ENCODE data around the gene VAV1. TPM values are rescaled to one million over a fixed set of nuclear protein-coding genes. Genes with fewer than 3 reads are reported as not detected.
A peak's percentile ranks its signal among the peaks of the same experiment; 100 is the strongest.

The VAV1 gene
- total and polyA plus RNA-seq, 9 of the 15 experiments (the other 6 are each of a cell fraction or from before 2014, with no cell fraction given) = 0.46 to 20.1 (median 11.1) TPM

GRCh38 chr19:6753178-6754031, 19.1 kb upstream of the VAV1 start:
- in situ Hi-C loops (cut with MboI) = no loop called here
- BruUV-seq (replicated peaks) = no TSS peak
- POLR2A ChIA-PET = interaction anchor here (0.5 to 1.8 kb wide), 7 partner anchors 10 to 223 kb away, joined by 3 to 11 read pairs (median 3); partner anchors contain the start of genes SH2D3A and TNFSF9
- TF ChIP-seq ZFP36 (IDR thresholded peaks at IDR 0.05; ENCODE audit: low read depth, low read length, partially characterized antibody) (no peak), ZNF639 (CRISPR knock-in tag; conservative IDR thresholded peaks at IDR 0.05 in 1 of 2, IDR thresholded peaks at IDR 0.05 in 1 of 2) (no peak), NCOA4 (IDR thresholded peaks at IDR 0.05; ENCODE audit: partially characterized antibody) (no peak), SRSF7 (optimal IDR thresholded peaks at IDR 0.05; ENCODE audit: low read depth, low read length) (no peak), ZKSCAN1 (IDR thresholded peaks at IDR 0.05; ENCODE audit: low read depth, low read length) (peak; percentile 59; the same call in 1 of the 2 replicates), ZBTB12 (CRISPR knock-in tag; IDR thresholded peaks at IDR 0.05) (no peak), PTTG1 (tag; IDR thresholded peaks at IDR 0.05; ENCODE audit: low read depth) (no peak), TBL1XR1 (IDR thresholded peaks at IDR 0.05; ENCODE audit: low read length in 2 of 2) (no peak), THRB (CRISPR knock-in tag; conservative IDR thresholded peaks at IDR 0.05) (no peak; the same call in 1 of the 2 replicates), KAT8 (IDR thresholded peaks at IDR 0.05; ENCODE audit: low read depth) (no peak), JUND (IDR thresholded peaks at IDR 0.05; ENCODE audit: borderline replicate concordance, low read depth, low read length) (peak; percentile 59), JUND (tag; IDR thresholded peaks at IDR 0.05; ENCODE audit: borderline replicate concordance, low read depth, low read length) (peak; percentile 67; the same call in 1 of the 3 replicates)

More at GRCh38 chr19:6753178-6754031, 19.1 kb upstream of the VAV1 start:
- intact Hi-C loops (cut with micrococcal nuclease) = loop anchor here (1.0 kb wide), 1 partner anchor 16 kb away; the partner anchor contains the start of gene GPR108
- Histone ChIP-seq H2AFZ (ENCODE audit: low read depth, low read length) (peak overlapping the region; percentile 90), H3K9me3 (replicated peaks; ENCODE audit: control insufficient read depth, insufficient read depth, low read depth, low read length) (no peaks in the 10 kb centered on the region), H3K4me2 (ENCODE audit: insufficient read depth, low read length) (peak overlapping the region; percentile 74), H3K9ac (ENCODE audit: insufficient read depth in 1 of 2, low read depth in 2 of 2, low read length in 2 of 2) (peak overlapping the region; percentile 58 to 87; a peak in 3 of 4 replicates), H3K79me2 (ENCODE audit: control insufficient read depth, insufficient read depth, low read length) (no peaks in the 10 kb centered on the region), H3K27me3 (ENCODE audit: control insufficient read depth in 2 of 2, insufficient read depth in 2 of 2, low read length in 2 of 2) (no peaks in the 10 kb centered on the region), H3K9me1 (ENCODE audit: control insufficient read depth, insufficient read depth, low read length) (no peaks in the 10 kb centered on the region), H3K4me3 (peak overlapping the region; percentile 36), H3K4me1 (replicated peaks in 1 of 2; ENCODE audit: control insufficient read depth in 2 of 2, insufficient read depth in 2 of 2, low read length in 2 of 2) (peaks cover 0 to 35% of the 10 kb centered on the region in 2 experiments; a peak in 3 of 5 replicates), H3K27ac (ENCODE audit: extremely low read depth, low read depth, low read length) (peak overlapping the region; percentile 77), H3K36me3 (ENCODE audit: control insufficient read depth, insufficient read depth, low read length) (peaks cover 53% of the 10 kb centered on the region; the same call in 2 of the 3 replicates), H4K20me1 (replicated peaks; ENCODE audit: control insufficient read depth, insufficient read depth, low read length) (no peaks in the 10 kb centered on the region)
- peak; percentile 95 to 97 (median 96) for DNase-seq (ENCODE audit: extremely low read depth in 1 of 4, low spot score in 3 of 4)
- CTCF ChIA-PET (ENCODE audit: low intra/inter-chr PET ratio) = interaction anchor here (0.7 kb wide), 1 partner anchor 95 kb away, joined by 3 read pairs; no protein-coding TSS in a partner anchor
- WGBS (ENCODE audit: insufficient coverage, low coverage, missing lambda C conversion rate) = 2% methylated on average over 42 of the region's 50 CpGs
- peak; percentile 96 for ATAC-seq
- peak; percentile 98 for FAIRE-seq

Measured in K562 (cell line).